ENCODE results near the gene GAL3ST3.

The GAL3ST3 gene

GRCh38 chr11:66069715-66070603 lies 21.0 kb upstream of the GAL3ST3 start, which contains the start of gene PACS1:
Gene PACS1, plus strand, starts transcription at chr11:66070272. Its CDS starts 215 bp downstream, at chr11:66070487.
- DNase-seq = peak; percentile 81

- DNase-seq = peak; percentile 86
Measured at GRCh38 chr11:66068923-66069714, 20.2 kb upstream of the GAL3ST3 start.

GRCh38 chr11:66068154-66068821 lies 19.3 kb upstream of the GAL3ST3 start:
- peak; percentile 73 for DNase-seq

GRCh38 chr11:66067640-66068039 lies 18.7 kb upstream of the GAL3ST3 start:
- DNase-seq = no peak

- peak; percentile 37 for DNase-seq
Measured at GRCh38 chr11:66066751-66067150, 17.8 kb upstream of the GAL3ST3 start.

- no peak for DNase-seq
Measured at GRCh38 chr11:66064571-66064970, 15.6 kb upstream of the GAL3ST3 start.

GRCh38 chr11:66063900-66064299 lies 14.9 kb upstream of the GAL3ST3 start:
- no peak for DNase-seq

- no peak for DNase-seq
Measured at GRCh38 chr11:66062408-66062807, 13.4 kb upstream of the GAL3ST3 start.

- DNase-seq = no peak
Measured at GRCh38 chr11:66061268-66061667, 12.3 kb upstream of the GAL3ST3 start.

GRCh38 chr11:66059966-66060680 lies 11.2 kb upstream of the GAL3ST3 start:
- no peak for DNase-seq

- DNase-seq = peak; percentile 35
Measured at GRCh38 chr11:66056501-66056900, 7.5 kb upstream of the GAL3ST3 start.

GRCh38 chr11:66055021-66055420 lies 6.1 kb upstream of the GAL3ST3 start:
- DNase-seq = no peak

- no peak for DNase-seq
Measured at GRCh38 chr11:66052664-66052982, 3.7 kb upstream of the GAL3ST3 start.

- peak; percentile 98 for DNase-seq
Measured at GRCh38 chr11:66051766-66052663, 3.1 kb upstream of the GAL3ST3 start, which contains the start of gene SF3B2. Gene SF3B2, plus strand, starts transcription at chr11:66052364. Its CDS starts 21 bp downstream, at chr11:66052385.

- no peak for DNase-seq
Measured at GRCh38 chr11:66051371-66051765, 2.4 kb upstream of the GAL3ST3 start.

GRCh38 chr11:66050581-66051231 lies 1.7 kb upstream of the GAL3ST3 start:
- DNase-seq = no peak

GRCh38 chr11:66047541-66048365 lies 1.2 kb downstream of the GAL3ST3 start:
- no peak for DNase-seq

- no peak for DNase-seq
Measured at GRCh38 chr11:66046901-66047300, 2.1 kb downstream of the GAL3ST3 start.

- peak; percentile 88 for DNase-seq
Measured at GRCh38 chr11:66045177-66045639, 3.8 kb downstream of the GAL3ST3 start.

GRCh38 chr11:66044757-66045156 lies 4.2 kb downstream of the GAL3ST3 start:
- no peak for DNase-seq

Data from suppressor macrophage treated with lipopolysaccharide for 4 hours (primary cell).